HUES64 (cell line): ENCODE measurements around the gene SLC1A2.

Experiments
- H3K27ac ChIP-seq: 2 replicates; pipeline ENCODE4 v1.7.0; 2013; ENCODE audit warnings: low read depth, low read length, inconsistent platforms
- H3K27me3 ChIP-seq: 2 replicates; pipeline ENCODE4 v1.6.1; 2013; ENCODE audit warnings: mild to moderate bottlenecking, low read length; ENCODE audit not compliant: insufficient read depth
- H3K36me3 ChIP-seq: 2 replicates; pipeline ENCODE4 v1.6.1; 2013; ENCODE audit warnings: mild to moderate bottlenecking, low read length; ENCODE audit not compliant: insufficient read depth
- H3K4me1 ChIP-seq: 2 replicates; pipeline ENCODE4 v1.6.1; 2013; ENCODE audit warnings: mild to moderate bottlenecking, low read length, moderate library complexity; ENCODE audit not compliant: insufficient read depth
- H3K4me3 ChIP-seq: 2 replicates; pipeline ENCODE4 v1.5.1; 2013; ENCODE audit warnings: mild to moderate bottlenecking, low read length, moderate library complexity
- H3K9ac ChIP-seq: 2 replicates; pipeline ENCODE4 v1.6.1; 2013; ENCODE audit warnings: mild to moderate bottlenecking, low read depth, low read length
- H3K9me3 ChIP-seq: 2 replicates; pipeline ENCODE4 v1.6.1; 2013; ENCODE audit warnings: low read depth, low read length; ENCODE audit not compliant: insufficient read depth
- WGBS: fragments of 150-250, 120-280 bp; methylation state at CpG from one replicate; pipeline ENCODE4 v1.1.7; 2013; ENCODE audit warnings: missing lambda C conversion rate; 5-methylcytosine and 5-hydroxymethylcytosine counted together

The SLC1A2 gene

GRCh38 chr11:35389897-35390465 lies 29.4 kb downstream of the SLC1A2 start:
- WGBS, result 89% methylated on average over 6 of the region's 6 CpGs
- Histone ChIP-seq H3K36me3 (no peaks in the 10 kb centered on the region), H3K27ac (no peak overlapping the region), H3K9ac (no peak overlapping the region), H3K27me3 (no peaks in the 10 kb centered on the region), H3K4me1 (0 out of 2 replicates have a peak, but pooled peaks cover 5% of the 10 kb centered on the region), H3K9me3 (no peaks in the 10 kb centered on the region), H3K4me3 (no peak overlapping the region)

GRCh38 chr11:35389112-35389511 lies 30.2 kb downstream of the SLC1A2 start:
- Histone ChIP-seq H3K9ac (no peak overlapping the region), H3K27ac (no peak overlapping the region), H3K36me3 (no peaks in the 10 kb centered on the region), H3K27me3 (no peaks in the 10 kb centered on the region), H3K4me3 (no peak overlapping the region), H3K9me3 (no peaks in the 10 kb centered on the region), H3K4me1 (0 out of 2 replicates have a peak, but pooled peaks cover 5% of the 10 kb centered on the region)
- WGBS, result no CpG with 5 or more reads among the region's 1 CpG

GRCh38 chr11:35388061-35388460 lies 31.3 kb downstream of the SLC1A2 start:
- no peak overlapping the region for H3K4me3 ChIP-seq
- H3K4me1 ChIP-seq, result 0 out of 2 replicates have a peak, but pooled peaks cover 5% of the 10 kb centered on the region
- no peak overlapping the region for H3K9ac ChIP-seq
- no peaks in the 10 kb centered on the region for H3K9me3 ChIP-seq
- WGBS, result 95% methylated on average over 4 of the region's 5 CpGs
- H3K27me3 ChIP-seq, result no peaks in the 10 kb centered on the region
- H3K27ac ChIP-seq, result no peak overlapping the region
- H3K36me3 ChIP-seq, result no peaks in the 10 kb centered on the region

DNA sequence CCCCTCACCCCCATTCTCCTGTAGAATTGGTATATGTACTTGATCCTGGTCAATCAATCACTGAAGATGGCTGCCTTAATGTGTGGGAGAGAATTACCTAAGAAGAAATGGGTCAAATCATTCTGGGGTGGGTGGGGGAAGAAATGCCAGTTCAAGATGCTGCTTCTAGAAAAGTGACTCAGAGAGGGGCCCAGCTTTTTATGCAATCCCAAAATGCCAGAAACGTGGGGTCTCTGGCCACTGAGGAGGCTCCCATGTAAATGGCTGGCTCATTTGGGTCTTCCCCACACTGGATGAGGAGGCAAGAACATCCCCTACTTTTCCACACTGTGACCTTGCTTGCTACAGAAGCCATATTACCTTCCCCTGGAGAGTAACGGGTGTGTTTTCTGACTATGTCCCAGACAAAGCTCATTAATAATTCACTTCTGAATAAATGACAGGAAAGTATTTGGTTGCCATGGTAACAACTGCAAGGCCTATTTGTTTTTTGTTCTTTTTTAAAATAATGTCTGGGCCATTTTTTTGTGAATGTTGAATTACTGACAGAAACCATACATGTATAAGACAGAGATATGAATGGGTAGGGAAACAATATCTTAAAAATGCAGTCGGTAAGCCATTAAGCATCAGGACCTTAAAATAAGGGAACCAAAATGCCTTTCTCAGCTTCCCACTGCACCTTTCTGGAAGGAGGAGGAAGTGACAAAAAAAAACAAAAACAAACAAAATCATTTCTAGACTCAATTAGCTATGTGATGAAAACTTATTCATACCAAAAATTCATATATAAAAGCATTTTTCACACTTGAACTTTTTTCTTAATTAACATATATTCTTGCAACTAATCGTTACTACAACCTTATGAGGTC lies 32.0 kb downstream of the SLC1A2 start:
- H3K27me3 ChIP-seq, result no peaks in the 10 kb centered on the region
- no peaks in the 10 kb centered on the region for H3K36me3 ChIP-seq
- H3K4me3 ChIP-seq, result no peak overlapping the region
- H3K4me1 ChIP-seq, result 0 out of 2 replicates have a peak, but pooled peaks cover under 1% of the 10 kb centered on the region
- no peaks in the 10 kb centered on the region for H3K9me3 ChIP-seq
- 92% methylated on average over 4 of the region's 4 CpGs for WGBS
- H3K27ac ChIP-seq, result no peak overlapping the region
- H3K9ac ChIP-seq, result no peak overlapping the region

GRCh38 chr11:35383953-35384352 lies 35.4 kb downstream of the SLC1A2 start:
- Histone ChIP-seq H3K9me3 (no peaks in the 10 kb centered on the region), H3K27ac (no peak overlapping the region), H3K36me3 (no peaks in the 10 kb centered on the region), H3K27me3 (no peaks in the 10 kb centered on the region), H3K9ac (no peak overlapping the region), H3K4me3 (no peak overlapping the region), H3K4me1 (no peaks in the 10 kb centered on the region)
- 94% methylated on average over 3 of the region's 5 CpGs for WGBS

GRCh38 chr11:35381709-35382322 lies 37.5 kb downstream of the SLC1A2 start:
- WGBS, result 93% methylated on average over 4 of the region's 4 CpGs
- Histone ChIP-seq H3K9ac (no peak overlapping the region), H3K9me3 (no peaks in the 10 kb centered on the region)

DNA sequence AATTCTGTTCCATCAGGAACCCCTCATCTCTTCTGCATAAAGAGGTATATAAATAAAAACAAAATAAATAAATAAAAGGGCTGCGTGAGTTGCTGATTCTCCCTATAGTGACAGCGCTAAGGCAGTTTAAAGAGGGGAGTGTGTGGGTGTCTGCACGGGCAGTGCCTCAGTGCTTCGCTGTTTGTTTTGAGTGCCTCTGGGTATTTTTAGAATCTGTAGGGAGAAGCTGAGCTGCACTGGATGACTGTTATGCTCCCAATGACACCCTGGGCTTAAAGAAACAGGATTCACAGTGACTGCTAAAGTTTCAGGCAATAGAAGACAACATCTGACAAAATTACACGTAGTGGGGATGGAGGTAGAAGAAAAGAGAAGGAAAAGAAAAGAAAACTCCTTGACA lies 38.8 kb downstream of the SLC1A2 start:
- H3K27me3 ChIP-seq, result no peaks in the 10 kb centered on the region
- 91% methylated on average over 5 of the region's 5 CpGs for WGBS
- no peaks in the 10 kb centered on the region for H3K36me3 ChIP-seq
- no peak overlapping the region for H3K27ac ChIP-seq
- H3K9me3 ChIP-seq, result no peaks in the 10 kb centered on the region
- no peak overlapping the region for H3K9ac ChIP-seq
- no peak overlapping the region for H3K4me3 ChIP-seq
- no peaks in the 10 kb centered on the region for H3K4me1 ChIP-seq

More at GRCh38 chr11:35381709-35382322, 37.5 kb downstream of the SLC1A2 start:
- H3K4me1 ChIP-seq, result no peaks in the 10 kb centered on the region
- no peaks in the 10 kb centered on the region for H3K27me3 ChIP-seq
- no peak overlapping the region for H3K27ac ChIP-seq
- H3K4me3 ChIP-seq, result no peak overlapping the region
- H3K36me3 ChIP-seq, result no peaks in the 10 kb centered on the region

DNA sequence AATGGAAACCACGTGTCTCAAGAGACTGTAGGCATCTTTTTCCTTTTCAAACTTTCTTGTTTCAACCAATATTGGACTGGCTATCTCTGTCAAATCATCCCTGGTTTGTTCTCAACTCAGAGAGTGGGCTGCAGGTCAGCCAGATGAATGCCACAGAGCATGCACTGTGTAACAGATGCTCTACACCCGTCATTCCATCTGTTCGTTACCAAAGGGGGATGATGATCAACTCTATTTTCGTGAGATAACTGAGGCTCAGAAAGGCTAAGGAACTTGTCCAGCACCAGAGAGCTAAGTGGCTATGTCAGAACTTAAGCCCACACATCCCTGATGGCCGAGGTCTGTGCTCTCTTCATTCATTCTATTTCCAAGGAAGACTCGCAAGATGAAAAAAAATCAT lies 42.1 kb downstream of the SLC1A2 start:
- Histone ChIP-seq H3K27ac (no peak overlapping the region), H3K4me3 (no peak overlapping the region)
- WGBS, result 93% methylated on average over 6 of the region's 6 CpGs

GRCh38 chr11:35376613-35377012 lies 42.7 kb downstream of the SLC1A2 start:
- H3K9me3 ChIP-seq, result no peaks in the 10 kb centered on the region
- H3K4me1 ChIP-seq, result no peaks in the 10 kb centered on the region
- H3K9ac ChIP-seq, result no peak overlapping the region
- WGBS, result 97% methylated on average over 3 of the region's 3 CpGs
- no peak overlapping the region for H3K27ac ChIP-seq
- H3K4me3 ChIP-seq, result no peak overlapping the region
- no peaks in the 10 kb centered on the region for H3K36me3 ChIP-seq
- H3K27me3 ChIP-seq, result no peaks in the 10 kb centered on the region

More for the DNA sequence above, 42.1 kb downstream of the SLC1A2 start:
- Histone ChIP-seq H3K36me3 (no peaks in the 10 kb centered on the region), H3K9ac (no peak overlapping the region), H3K27me3 (no peaks in the 10 kb centered on the region), H3K9me3 (no peaks in the 10 kb centered on the region), H3K4me1 (no peaks in the 10 kb centered on the region)

GRCh38 chr11:35376118-35376510 lies 43.2 kb downstream of the SLC1A2 start:
- Histone ChIP-seq H3K4me1 (no peaks in the 10 kb centered on the region), H3K4me3 (no peak overlapping the region), H3K27ac (no peak overlapping the region), H3K9ac (no peak overlapping the region), H3K9me3 (no peaks in the 10 kb centered on the region), H3K27me3 (no peaks in the 10 kb centered on the region), H3K36me3 (no peaks in the 10 kb centered on the region)
- 91% methylated on average over 4 of the region's 4 CpGs for WGBS
